ENCODE data around the gene EGF. TPM values are rescaled to one million over a fixed set of nuclear protein-coding genes. Genes with fewer than 3 reads are reported as not detected.

EGF gene
- total RNA-seq, 4 donors from 2014 or later = 0.09 to 0.12 TPM; not detected in 2

DNA sequence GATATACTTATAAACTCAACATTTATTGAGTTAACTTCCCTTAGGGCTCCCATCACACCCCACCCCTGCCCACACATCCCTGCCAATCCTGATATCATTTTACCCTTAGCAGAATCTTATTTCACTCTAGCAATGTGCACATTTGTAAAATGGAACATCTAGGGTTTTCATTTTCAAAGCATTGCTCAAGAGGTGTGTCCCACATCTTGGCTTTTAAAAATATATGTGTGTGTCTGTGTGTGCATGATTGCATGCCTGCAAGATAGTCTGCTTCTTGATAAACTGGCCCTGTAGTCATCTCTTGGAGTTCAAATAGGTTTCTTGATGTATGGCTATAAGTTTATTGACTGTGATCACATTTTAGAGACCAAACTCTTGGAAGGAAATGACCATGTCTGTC is 26.4 kb upstream of the EGF start:
- TF ChIP-seq, protein P1, sequence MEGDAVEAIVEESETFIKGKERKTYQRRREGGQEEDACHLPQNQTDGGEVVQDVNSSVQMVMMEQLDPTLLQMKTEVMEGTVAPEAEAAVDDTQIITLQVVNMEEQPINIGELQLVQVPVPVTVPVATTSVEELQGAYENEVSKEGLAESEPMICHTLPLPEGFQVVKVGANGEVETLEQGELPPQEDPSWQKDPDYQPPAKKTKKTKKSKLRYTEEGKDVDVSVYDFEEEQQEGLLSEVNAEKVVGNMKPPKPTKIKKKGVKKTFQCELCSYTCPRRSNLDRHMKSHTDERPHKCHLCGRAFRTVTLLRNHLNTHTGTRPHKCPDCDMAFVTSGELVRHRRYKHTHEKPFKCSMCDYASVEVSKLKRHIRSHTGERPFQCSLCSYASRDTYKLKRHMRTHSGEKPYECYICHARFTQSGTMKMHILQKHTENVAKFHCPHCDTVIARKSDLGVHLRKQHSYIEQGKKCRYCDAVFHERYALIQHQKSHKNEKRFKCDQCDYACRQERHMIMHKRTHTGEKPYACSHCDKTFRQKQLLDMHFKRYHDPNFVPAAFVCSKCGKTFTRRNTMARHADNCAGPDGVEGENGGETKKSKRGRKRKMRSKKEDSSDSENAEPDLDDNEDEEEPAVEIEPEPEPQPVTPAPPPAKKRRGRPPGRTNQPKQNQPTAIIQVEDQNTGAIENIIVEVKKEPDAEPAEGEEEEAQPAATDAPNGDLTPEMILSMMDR (IDR thresholded peaks at IDR 0.05) = no peak
- ATAC-seq (ENCODE audit: low FRiP score) (no peak), DNase-seq (ENCODE audit: low spot score) (no peak)

DNA sequence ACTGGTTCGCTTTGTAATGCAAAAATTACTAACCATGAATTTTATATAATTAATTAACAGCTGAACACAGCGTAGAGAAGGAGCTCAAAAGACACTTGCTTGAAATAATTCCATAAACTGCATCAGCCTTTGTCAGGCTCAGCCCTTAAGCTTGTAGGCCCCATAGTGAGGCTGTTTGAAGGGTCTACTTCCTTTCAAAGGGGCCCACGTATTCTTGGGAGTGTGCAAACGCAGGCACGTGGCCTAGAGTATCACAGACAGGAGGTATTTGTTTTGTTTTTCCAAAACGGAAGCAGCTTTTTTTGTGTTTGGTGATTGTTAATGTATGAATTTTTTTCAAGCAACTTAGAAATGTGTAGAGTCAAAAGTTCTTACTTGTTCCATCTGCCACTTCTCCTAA is 25.6 kb upstream of the EGF start:
- TF ChIP-seq, protein P1 (IDR thresholded peaks at IDR 0.05) = no peak
- ATAC-seq (ENCODE audit: low FRiP score) (no peak), DNase-seq (ENCODE audit: low spot score) (no peak)

DNA sequence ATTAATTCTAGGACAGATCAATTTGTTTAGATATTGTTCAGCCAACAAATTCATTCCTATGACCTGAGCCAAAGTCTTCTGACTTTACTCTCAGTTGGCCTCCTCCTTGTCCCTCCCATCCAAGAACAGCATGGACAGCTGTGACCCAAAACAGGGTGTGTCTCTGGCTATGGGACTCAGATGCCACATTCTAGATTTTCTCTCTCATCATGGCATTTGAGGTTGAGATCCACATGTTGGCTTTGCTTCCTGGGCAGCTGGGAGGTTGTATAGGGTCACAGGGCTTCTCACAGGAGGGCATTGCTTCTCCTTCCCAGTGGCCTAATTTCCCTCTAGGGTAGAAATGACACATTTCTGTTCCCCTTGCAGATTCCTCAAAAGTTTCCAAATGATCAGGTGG is 22.6 kb upstream of the EGF start:
- TF ChIP-seq, protein P1 (IDR thresholded peaks at IDR 0.05) = no peak
- ATAC-seq (ENCODE audit: low FRiP score) = no peak
- no peak for DNase-seq (ENCODE audit: low spot score)

DNA sequence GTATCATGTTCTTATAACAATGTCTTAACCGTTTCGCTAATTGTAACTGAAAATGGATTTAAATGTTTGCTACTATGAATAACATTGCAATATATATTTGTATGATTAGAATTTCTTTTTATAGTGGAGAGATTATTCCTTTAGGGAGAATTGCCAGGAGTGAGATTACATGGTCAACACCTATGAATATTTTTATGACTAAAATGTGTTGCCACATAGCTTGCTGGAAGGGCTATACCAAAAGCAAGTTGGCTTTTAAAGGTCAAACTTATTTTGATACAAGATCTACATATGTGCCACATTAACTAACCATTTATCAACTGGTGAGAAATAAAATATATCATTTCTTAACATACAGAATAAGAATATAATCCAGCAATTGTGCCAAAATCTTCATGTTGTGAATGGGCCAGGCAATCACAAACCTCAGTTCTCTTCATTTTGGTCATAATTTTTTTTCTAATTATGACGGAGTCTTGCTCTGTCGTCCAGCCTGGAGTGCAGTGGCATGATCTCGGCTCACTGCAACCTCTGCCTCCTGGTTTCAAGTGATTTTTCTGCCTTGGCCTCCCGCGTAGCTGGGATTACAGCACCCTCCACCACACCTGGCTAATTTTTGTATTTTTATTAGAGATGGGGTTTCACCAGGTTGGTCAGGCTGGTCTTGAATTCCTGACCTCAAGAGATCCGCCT is 10.0 kb upstream of the EGF start:
- ATAC-seq (ENCODE audit: low FRiP score) = no peak
- TF ChIP-seq, protein P1 (IDR thresholded peaks at IDR 0.05) = no peak
- DNase-seq (ENCODE audit: low spot score) = no peak

DNA sequence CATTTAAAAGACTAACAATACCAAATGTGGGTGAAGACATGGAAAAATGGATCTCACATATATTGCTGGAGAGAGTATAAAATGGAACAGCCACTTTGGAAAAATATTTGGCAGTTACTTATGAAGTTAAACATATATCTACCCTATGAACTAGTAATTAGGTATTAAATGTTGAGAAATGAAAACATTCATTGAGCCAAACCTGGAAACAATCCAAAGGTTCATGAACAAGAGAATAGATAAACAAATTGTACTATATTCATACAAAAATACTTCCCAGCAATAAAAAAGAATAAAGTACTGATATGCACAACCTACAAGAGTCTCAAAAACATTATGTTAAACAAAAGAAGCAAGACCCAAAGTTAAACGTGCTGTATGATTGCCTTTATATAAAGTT is 4.0 kb upstream of the EGF start:
- TF ChIP-seq, protein P1 (IDR thresholded peaks at IDR 0.05) = no peak
- no peak for DNase-seq (ENCODE audit: low spot score)
- ATAC-seq (ENCODE audit: low FRiP score) = no peak

DNA sequence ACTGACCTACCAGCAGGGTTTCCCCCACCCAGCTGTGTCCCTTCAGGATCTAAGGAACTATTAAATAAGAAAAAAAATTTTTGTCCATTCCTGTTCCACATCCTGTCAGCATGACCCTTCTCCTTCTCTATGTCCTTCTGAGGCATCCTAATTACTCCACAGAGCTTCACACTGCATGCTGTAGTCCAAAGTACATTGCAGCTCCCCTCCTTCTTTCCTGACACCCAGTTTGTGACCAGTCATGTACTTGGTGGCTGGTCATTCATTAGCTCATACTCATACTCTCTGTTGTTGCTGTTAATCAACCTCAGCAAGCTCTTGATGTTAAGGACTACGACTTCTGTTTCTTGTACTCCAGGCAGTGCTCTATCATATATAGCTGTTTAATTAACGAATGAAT is 2.4 kb upstream of the EGF start:
- TF ChIP-seq, protein P1 (IDR thresholded peaks at IDR 0.05) = no peak
- ATAC-seq (ENCODE audit: low FRiP score) (no peak), DNase-seq (ENCODE audit: low spot score) (no peak)

DNA sequence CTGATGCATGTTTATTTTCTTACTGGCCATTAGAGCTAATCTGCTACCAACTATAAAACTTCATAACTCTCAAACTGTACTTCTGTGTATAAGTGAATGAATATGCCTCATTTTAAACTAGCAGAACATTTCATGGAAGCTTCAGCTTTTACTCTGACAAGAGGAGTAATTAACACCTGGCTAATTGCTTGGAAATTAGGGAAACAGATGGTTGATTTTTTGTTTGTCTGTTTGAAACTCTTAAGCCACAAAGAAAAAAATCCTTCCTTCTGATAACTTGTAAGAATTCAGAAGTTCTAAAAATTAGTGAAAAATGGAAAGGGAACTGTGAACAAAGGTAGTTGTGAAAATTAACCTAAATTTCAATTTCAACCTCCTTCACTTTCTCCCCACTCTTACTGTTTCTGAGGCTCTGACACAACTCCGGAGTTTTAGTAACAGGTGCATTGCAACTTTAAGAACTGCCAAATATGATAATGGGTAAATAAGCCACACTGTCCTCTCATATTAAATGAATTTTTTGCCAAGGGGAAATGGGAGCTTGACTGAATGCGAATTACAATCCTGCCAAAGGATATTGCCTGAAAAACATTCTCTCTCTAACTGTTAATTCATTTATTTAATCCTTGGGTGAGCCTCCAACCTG is 1.0 kb downstream of the EGF start:
- DNase-seq (ENCODE audit: low spot score) = no peak
- TF ChIP-seq, protein P1 (IDR thresholded peaks at IDR 0.05) = no peak
- ATAC-seq (ENCODE audit: low FRiP score) = no peak
